ENCODE results near the gene OCRL.

DNA sequence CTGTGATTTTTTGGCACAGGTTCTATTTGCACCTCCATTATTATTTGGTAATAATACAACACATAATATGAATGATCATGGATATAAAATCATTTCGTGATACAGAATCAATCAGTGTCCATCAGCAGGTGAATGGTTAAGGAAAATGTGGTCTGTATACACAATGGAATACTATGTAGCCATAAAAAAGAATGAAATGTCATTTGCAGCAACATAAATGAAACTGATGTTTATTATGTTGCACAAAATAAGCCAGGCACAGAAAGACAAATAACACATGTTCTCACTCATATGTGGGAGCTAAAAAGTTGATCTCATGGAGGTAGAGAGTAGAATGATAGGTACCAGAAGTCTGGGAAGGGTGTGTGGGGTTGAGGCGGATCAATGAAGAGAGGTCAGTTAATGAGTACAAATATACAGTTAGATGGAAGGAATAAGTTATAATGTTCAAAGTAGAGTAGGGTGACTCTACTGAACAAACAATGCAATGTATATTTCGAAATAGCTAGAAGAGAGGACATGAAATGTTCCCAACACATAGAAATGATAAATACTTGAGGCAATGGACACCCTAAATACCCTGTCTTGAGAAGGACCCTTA lies 15.7 kb upstream of the OCRL start:
- TF ChIP-seq, protein P1, sequence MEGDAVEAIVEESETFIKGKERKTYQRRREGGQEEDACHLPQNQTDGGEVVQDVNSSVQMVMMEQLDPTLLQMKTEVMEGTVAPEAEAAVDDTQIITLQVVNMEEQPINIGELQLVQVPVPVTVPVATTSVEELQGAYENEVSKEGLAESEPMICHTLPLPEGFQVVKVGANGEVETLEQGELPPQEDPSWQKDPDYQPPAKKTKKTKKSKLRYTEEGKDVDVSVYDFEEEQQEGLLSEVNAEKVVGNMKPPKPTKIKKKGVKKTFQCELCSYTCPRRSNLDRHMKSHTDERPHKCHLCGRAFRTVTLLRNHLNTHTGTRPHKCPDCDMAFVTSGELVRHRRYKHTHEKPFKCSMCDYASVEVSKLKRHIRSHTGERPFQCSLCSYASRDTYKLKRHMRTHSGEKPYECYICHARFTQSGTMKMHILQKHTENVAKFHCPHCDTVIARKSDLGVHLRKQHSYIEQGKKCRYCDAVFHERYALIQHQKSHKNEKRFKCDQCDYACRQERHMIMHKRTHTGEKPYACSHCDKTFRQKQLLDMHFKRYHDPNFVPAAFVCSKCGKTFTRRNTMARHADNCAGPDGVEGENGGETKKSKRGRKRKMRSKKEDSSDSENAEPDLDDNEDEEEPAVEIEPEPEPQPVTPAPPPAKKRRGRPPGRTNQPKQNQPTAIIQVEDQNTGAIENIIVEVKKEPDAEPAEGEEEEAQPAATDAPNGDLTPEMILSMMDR (conservative IDR thresholded peaks at IDR 0.05; ENCODE audit: low read depth, low read length), result no peak
- TF ChIP-seq SMC3 (IDR thresholded peaks at IDR 0.05; ENCODE audit: low read depth, low read length), result no peak
- no peak for TF ChIP-seq MAFK (IDR thresholded peaks at IDR 0.05; ENCODE audit: low read depth, low read length)
- TF ChIP-seq RCOR1 (IDR thresholded peaks at IDR 0.05; ENCODE audit: insufficient replicate concordance, low read length), result no peak
- no peak for TF ChIP-seq MAZ (IDR thresholded peaks at IDR 0.05; ENCODE audit: borderline replicate concordance, low read depth, low read length)
- no peak for TF ChIP-seq POLR2A (IDR thresholded peaks at IDR 0.05; ENCODE audit: low read depth, low read length)
- no peak for TF ChIP-seq NFE2L2 (IDR thresholded peaks at IDR 0.05; ENCODE audit: low read depth, low read length)
- no peak for TF ChIP-seq MXI1 (IDR thresholded peaks at IDR 0.05; ENCODE audit: borderline replicate concordance, low read depth, low read length)
- no peak for TF ChIP-seq CHD1 (IDR thresholded peaks at IDR 0.05; ENCODE audit: low read depth, low read length)
- no peak for TF ChIP-seq RFX5 (IDR thresholded peaks at IDR 0.05; ENCODE audit: low read depth, low read length)
- TF ChIP-seq, protein P2, sequence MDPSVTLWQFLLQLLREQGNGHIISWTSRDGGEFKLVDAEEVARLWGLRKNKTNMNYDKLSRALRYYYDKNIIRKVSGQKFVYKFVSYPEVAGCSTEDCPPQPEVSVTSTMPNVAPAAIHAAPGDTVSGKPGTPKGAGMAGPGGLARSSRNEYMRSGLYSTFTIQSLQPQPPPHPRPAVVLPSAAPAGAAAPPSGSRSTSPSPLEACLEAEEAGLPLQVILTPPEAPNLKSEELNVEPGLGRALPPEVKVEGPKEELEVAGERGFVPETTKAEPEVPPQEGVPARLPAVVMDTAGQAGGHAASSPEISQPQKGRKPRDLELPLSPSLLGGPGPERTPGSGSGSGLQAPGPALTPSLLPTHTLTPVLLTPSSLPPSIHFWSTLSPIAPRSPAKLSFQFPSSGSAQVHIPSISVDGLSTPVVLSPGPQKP (IDR thresholded peaks at IDR 0.05; ENCODE audit: borderline replicate concordance, low read depth, low read length), result no peak

All from IMR-90 (cell line).